ENCODE measurements around the gene ADGRV1.

- TF ChIP-seq POLR2A (IDR thresholded peaks at IDR 0.05) (no peak), POLR2AphosphoS5 (IDR thresholded peaks at IDR 0.05) (no peak)
These were observed 469.9 kb downstream of the ADGRV1 start for GRCh38 chr5:91028499-91028956.
